C1 segment of cervical spinal cord (tissue), 14 donors: Measurements from ENCODE around the gene HTR7.
A peak's percentile ranks its signal among the peaks of the same experiment; 100 is the strongest.
"Not testable (repeated sequence)": the region's sequence is repeated elsewhere in the genome, so short reads cannot be mapped to it uniquely, and the experiment has no call there.

Experiments used
- DNase-seq, 14 donors: peaks; one replicate each; lab custom pipeline; 2025; lab: John Stamatoyannopoulos, UW

Gene HTR7

GRCh38 chr10:90857635-90858460 lies at the start of gene HTR7:
TSS of gene HTR7 (minus strand) at chr10:90858039. CDS start at chr10:90857671, 368 bp downstream.
- peak in 12 of 14 donors; percentile 1 to 67 (median 24) for DNase-seq

- DNase-seq: no peak
Measured at GRCh38 chr10:90906596-90906995, 48.8 kb upstream of the HTR7 start.

- no peak for DNase-seq
Measured at GRCh38 chr10:90905925-90906324, 48.1 kb upstream of the HTR7 start.

- not testable (repeated sequence) for DNase-seq
Measured at GRCh38 chr10:90896916-90897315, 39.1 kb upstream of the HTR7 start.

GRCh38 chr10:90893190-90893589 lies 35.4 kb upstream of the HTR7 start:
- no peak for DNase-seq

GRCh38 chr10:90890347-90890746 lies 32.5 kb upstream of the HTR7 start:
- DNase-seq: no peak

GRCh38 chr10:90889636-90890035 lies 31.8 kb upstream of the HTR7 start:
- DNase-seq: no peak

GRCh38 chr10:90888387-90888786 lies 30.5 kb upstream of the HTR7 start:
- no peak for DNase-seq

GRCh38 chr10:90887555-90887954 lies 29.7 kb upstream of the HTR7 start:
- DNase-seq: no peak

- DNase-seq: no peak
Measured at GRCh38 chr10:90885176-90885575, 27.3 kb upstream of the HTR7 start.

- DNase-seq: peak in 1 of 14 donors; percentile 4
Measured at GRCh38 chr10:90884431-90884830, 26.6 kb upstream of the HTR7 start.

GRCh38 chr10:90880059-90880719 lies 22.4 kb upstream of the HTR7 start:
- DNase-seq: peak in 1 of 14 donors; percentile 6

GRCh38 chr10:90879062-90879461 lies 21.2 kb upstream of the HTR7 start:
- DNase-seq: no peak

- DNase-seq: no peak
Measured at GRCh38 chr10:90872648-90873020, 14.8 kb upstream of the HTR7 start.

GRCh38 chr10:90871766-90872647 lies 14.2 kb upstream of the HTR7 start, which contains the start of gene RPP30:
TSS of gene RPP30 (plus strand) at chr10:90871974. CDS start at chr10:90871987, 13 bp downstream.
- peak in 13 of 14 donors; percentile 44 to 91 (median 81) for DNase-seq

- DNase-seq: peak in 12 of 14 donors; percentile 4 to 74 (median 18)
Measured at GRCh38 chr10:90871279-90871765, 13.5 kb upstream of the HTR7 start.

- no peak for DNase-seq
Measured at GRCh38 chr10:90866050-90866598, 8.3 kb upstream of the HTR7 start.

GRCh38 chr10:90865401-90865800 lies 7.6 kb upstream of the HTR7 start:
- no peak for DNase-seq

GRCh38 chr10:90862908-90863514 lies 5.2 kb upstream of the HTR7 start:
- no peak for DNase-seq

- no peak for DNase-seq
Measured at GRCh38 chr10:90860790-90861189, 3.0 kb upstream of the HTR7 start.

GRCh38 chr10:90859321-90859751 lies 1.5 kb upstream of the HTR7 start:
- no peak for DNase-seq
